H9 (cell line): ENCODE results near the gene NANOG. TPM values are rescaled to one million over a fixed set of nuclear protein-coding genes. Genes with fewer than 3 reads are reported as not detected.
"Not testable (repeated sequence)": the region's sequence is repeated elsewhere in the genome, so short reads cannot be mapped to it uniquely, and the experiment has no call there.

Source experiments
- DNase-seq: peaks from one replicate; pipeline ENCODE4 v3.0.0-alpha.2; 2017
- H2AFZ ChIP-seq: one replicate; pipeline ENCODE4 v1.6.1; 2013; ENCODE audit warnings: mild to moderate bottlenecking, low read length, control low read depth, moderate library complexity
- H2AK5ac ChIP-seq: 2 replicates; pipeline ENCODE4 v1.6.1; 2013; ENCODE audit warnings: low read length, control low read depth, mixed read lengths; ENCODE audit not compliant: insufficient read length
- H2BK120ac ChIP-seq: one replicate; pipeline ENCODE4 v1.6.1; 2013; ENCODE audit warnings: low read depth, mild to moderate bottlenecking, low read length, control low read depth, inconsistent platforms; ENCODE audit not compliant: poor library complexity, severe bottlenecking
- H2BK12ac ChIP-seq: 2 replicates; pipeline ENCODE4 v1.6.1; 2013; ENCODE audit warnings: low read length, control low read depth, mixed read lengths, low read depth; ENCODE audit not compliant: insufficient read length
- H2BK15ac ChIP-seq: 2 replicates; pipeline ENCODE4 v1.6.1; 2013; ENCODE audit warnings: low read depth, low read length, control low read depth
- H2BK20ac ChIP-seq: one replicate; pipeline ENCODE4 v1.6.1; 2013; ENCODE audit warnings: low read depth, mild to moderate bottlenecking, low read length, control low read depth, inconsistent platforms; ENCODE audit not compliant: poor library complexity, severe bottlenecking
- H2BK5ac ChIP-seq: 2 replicates; pipeline ENCODE4 v1.6.1; 2013; ENCODE audit warnings: low read length, control low read depth, mixed read lengths; ENCODE audit not compliant: insufficient read length
- H3K14ac ChIP-seq: 2 replicates; pipeline ENCODE4 v1.6.1; 2013; ENCODE audit warnings: low read length, control low read depth; ENCODE audit not compliant: insufficient read depth
- H3K18ac ChIP-seq: 2 replicates; pipeline ENCODE4 v1.6.1; 2013; ENCODE audit warnings: low read depth, mild to moderate bottlenecking, mixed read lengths, low read length, control low read depth; ENCODE audit not compliant: insufficient read length
- H3K23ac ChIP-seq: 2 replicates; pipeline ENCODE4 v1.6.1; 2013; ENCODE audit warnings: low read length, control low read depth, mixed read lengths, low read depth; ENCODE audit not compliant: insufficient read length
- H3K23me2 ChIP-seq: 2 replicates; pipeline ENCODE4 v1.6.1; 2013; ENCODE audit warnings: low read depth, mild to moderate bottlenecking, mixed read lengths, low read length, control low read depth; ENCODE audit not compliant: insufficient read length, poor library complexity, severe bottlenecking
- H3K27ac ChIP-seq: 2 replicates; pipeline ENCODE4 v1.5.1; 2013; ENCODE audit warnings: low read length, control low read depth, mixed read lengths, low read depth; ENCODE audit not compliant: insufficient read length
- H3K27me3 ChIP-seq: 2 replicates; pipeline ENCODE4 v1.6.1; 2013; ENCODE audit warnings: low read length, control low read depth, inconsistent platforms; ENCODE audit not compliant: insufficient read depth
- H3K4ac ChIP-seq: 2 replicates; pipeline ENCODE4 v1.6.1; 2013; ENCODE audit warnings: low read depth, mild to moderate bottlenecking, control low read depth, inconsistent platforms, low read length, moderate library complexity
- H3K4me1 ChIP-seq: 2 replicates; pipeline ENCODE4 v1.6.1; 2013; ENCODE audit warnings: low read length, control low read depth, inconsistent platforms; ENCODE audit not compliant: insufficient read depth
- H3K4me2 ChIP-seq: 2 replicates; pipeline ENCODE4 v1.6.1; 2013; ENCODE audit warnings: low read length, control low read depth, mixed read lengths; ENCODE audit not compliant: insufficient read length, insufficient read depth
- H3K56ac ChIP-seq: 2 replicates; pipeline ENCODE4 v1.6.1; 2013; ENCODE audit warnings: low read depth, mild to moderate bottlenecking, mixed read lengths, low read length, control low read depth; ENCODE audit not compliant: insufficient read length
- H3K79me1 ChIP-seq: 2 replicates; pipeline ENCODE4 v1.6.1; 2013; ENCODE audit warnings: low read depth, mild to moderate bottlenecking, moderate library complexity, low read length, control low read depth, inconsistent platforms; ENCODE audit not compliant: insufficient read depth, poor library complexity, severe bottlenecking
- H3K79me2 ChIP-seq: 2 replicates; pipeline ENCODE4 v1.6.1; 2013; ENCODE audit warnings: low read length, control low read depth, inconsistent platforms; ENCODE audit not compliant: insufficient read depth
- H3K9ac ChIP-seq: 2 replicates; pipeline ENCODE4 v1.6.1; 2013; ENCODE audit warnings: low read length, control low read depth, mixed read lengths; ENCODE audit not compliant: insufficient read length; ENCODE audit errors: extremely low read depth
- H3K9me3 ChIP-seq: one replicate; pipeline ENCODE4 v1.6.1; 2013; ENCODE audit warnings: low read depth, low read length, inconsistent platforms; ENCODE audit not compliant: control insufficient read depth
- H3T11ph ChIP-seq: one replicate; pipeline ENCODE4 v1.6.1; 2013; ENCODE audit warnings: mild to moderate bottlenecking, low read length, control low read depth, inconsistent platforms
- H4K20me1 ChIP-seq: one replicate; pipeline ENCODE4 v1.6.1; 2013; ENCODE audit not compliant: control insufficient read depth, insufficient read length, insufficient read depth
- H4K5ac ChIP-seq: 2 replicates; pipeline ENCODE4 v1.6.1; 2013; ENCODE audit warnings: low read depth, mild to moderate bottlenecking, mixed read lengths, low read length, control low read depth; ENCODE audit not compliant: insufficient read length
- H4K8ac ChIP-seq: replicated peaks from 2 replicates; pipeline ENCODE4 v1.6.1; 2013; ENCODE audit warnings: low read length, control low read depth, mixed read lengths, low read depth; ENCODE audit not compliant: insufficient read length
- H4K91ac ChIP-seq: 2 replicates; pipeline ENCODE4 v1.6.1; 2013; ENCODE audit warnings: low read depth, mild to moderate bottlenecking, moderate library complexity, mixed read lengths, low read length, control low read depth; ENCODE audit not compliant: insufficient read length
- H3K27ac Mint-ChIP-seq, 3 experiments: 2 replicates in 2 of 3; 3 replicates in 1 of 3; pipeline ENCODE4 v1.8.0; 2020 to 2021; ENCODE audit warnings: mixed read lengths in 3 of 3, mild to moderate bottlenecking in 1 of 3, moderate library complexity in 1 of 3
- H3K27me3 Mint-ChIP-seq: 2 replicates; pipeline ENCODE4 v1.8.0; 2021; ENCODE audit warnings: low read depth, mild to moderate bottlenecking, moderate library complexity, mixed read lengths
- H3K36me3 Mint-ChIP-seq, 3 experiments: 2 replicates in 2 of 3; 3 replicates in 1 of 3; pipeline ENCODE4 v1.8.0; 2020 to 2021; ENCODE audit warnings: low read depth in 3 of 3, mixed read lengths in 3 of 3; ENCODE audit not compliant: insufficient read depth in 1 of 3
- H3K4me1 Mint-ChIP-seq, 2 experiments: 2 replicates each; pipeline ENCODE4 v1.8.0; 2020; ENCODE audit warnings: mixed read lengths in 2 of 2
- H3K4me3 Mint-ChIP-seq, 2 experiments: 2 replicates in 1 of 2; 3 replicates in 1 of 2; pipeline ENCODE4 v1.8.0; 2020 to 2021; ENCODE audit warnings: mild to moderate bottlenecking in 2 of 2, mixed read lengths in 2 of 2, moderate library complexity in 1 of 2
- H3K9me3 Mint-ChIP-seq, 2 experiments: 2 replicates in 1 of 2; 3 replicates in 1 of 2; pipeline ENCODE4 v1.8.0; 2020; ENCODE audit warnings: mild to moderate bottlenecking in 2 of 2, mixed read lengths in 2 of 2, moderate library complexity in 1 of 2
- CTCF ChIP-seq: fragments of 200-600 bp; sonication (generic); conservative IDR thresholded peaks from 3 replicates; pipeline ENCODE4 v1.8.0; 2021; ENCODE audit warnings: antibody characterized with exemption, mild to moderate bottlenecking
- WGBS: extraction: QIAGEN DNeasy Blood & Tissue Kit; methylation state at CpG from one replicate; pipeline ENCODE4 v1.1.7; 2013; ENCODE audit warnings: missing lambda C conversion rate, low lambda C conversion rate, mixed read lengths; ENCODE audit not compliant: insufficient read length; ENCODE audit errors: extremely low coverage; 5-methylcytosine and 5-hydroxymethylcytosine counted together
- total RNA-seq: library from RNA; stranded (reverse); gene quantifications from 2 replicates; pipeline ENCODE4 v1.2.1, GENCODE V29; 2021

NANOG gene
- total RNA-seq, 1 experiment from 2014 or later, result 199 TPM

- no peak overlapping the region for H4K8ac ChIP-seq
- no peak overlapping the region for H3K4me2 ChIP-seq
- peaks cover 3% of the 10 kb centered on the region for H4K20me1 ChIP-seq
- H3K14ac ChIP-seq, result no peak overlapping the region
- H3T11ph ChIP-seq, result no peak overlapping the region
- no peak overlapping the region for H4K91ac ChIP-seq
- WGBS, result no CpG with 5 or more reads among the region's 3 CpGs
- no peak for TF ChIP-seq CTCF
- DNase-seq, result no peak
- no peak overlapping the region for H3K27ac ChIP-seq
- no peak overlapping the region for H2BK15ac ChIP-seq
- no peak overlapping the region for H4K5ac ChIP-seq
- no peak overlapping the region for H3K18ac ChIP-seq
- peaks cover 41 to 57% of the 10 kb centered on the region in 2 experiments for H3K4me1 Mint-ChIP-seq
- no peaks in the 10 kb centered on the region for H3K9me3 Mint-ChIP-seq
- H3K4ac ChIP-seq, result no peak overlapping the region
- no peaks in the 10 kb centered on the region for H3K27me3 ChIP-seq
- no peaks in the 10 kb centered on the region for H3K9me3 ChIP-seq
- peak overlapping the region in 2 of 3 experiments; percentile 11 to 88; a peak in 3 of 7 replicates for H3K27ac Mint-ChIP-seq
- H3K36me3 Mint-ChIP-seq, result peaks cover 39 to 70% (median 49%) of the 10 kb centered on the region in 3 experiments
- H3K23me2 ChIP-seq, result peaks cover 5% of the 10 kb centered on the region
- H2AK5ac ChIP-seq, result no peak overlapping the region
- no peaks in the 10 kb centered on the region for H3K79me1 ChIP-seq
- H3K23ac ChIP-seq, result no peak overlapping the region
- peak overlapping the region; percentile 23 to 97; a peak in 4 of 5 replicates for H3K4me3 Mint-ChIP-seq
- no peak overlapping the region for H2AFZ ChIP-seq
- no peak overlapping the region for H2BK20ac ChIP-seq
- H3K9ac ChIP-seq, result no peak overlapping the region
- H3K4me1 ChIP-seq, result no peaks in the 10 kb centered on the region; the same call in 1 of the 2 replicates
- H3K27me3 Mint-ChIP-seq, result no peaks in the 10 kb centered on the region
- no peak overlapping the region for H2BK120ac ChIP-seq
- H3K79me2 ChIP-seq, result peaks cover 26% of the 10 kb centered on the region; the same call in 1 of the 2 replicates
- no peak overlapping the region for H2BK5ac ChIP-seq
- no peak overlapping the region for H3K56ac ChIP-seq
- no peak overlapping the region for H2BK12ac ChIP-seq
These were observed 4.0 kb downstream of the NANOG start for GRCh38 chr12:7793211-7793610.

DNA sequence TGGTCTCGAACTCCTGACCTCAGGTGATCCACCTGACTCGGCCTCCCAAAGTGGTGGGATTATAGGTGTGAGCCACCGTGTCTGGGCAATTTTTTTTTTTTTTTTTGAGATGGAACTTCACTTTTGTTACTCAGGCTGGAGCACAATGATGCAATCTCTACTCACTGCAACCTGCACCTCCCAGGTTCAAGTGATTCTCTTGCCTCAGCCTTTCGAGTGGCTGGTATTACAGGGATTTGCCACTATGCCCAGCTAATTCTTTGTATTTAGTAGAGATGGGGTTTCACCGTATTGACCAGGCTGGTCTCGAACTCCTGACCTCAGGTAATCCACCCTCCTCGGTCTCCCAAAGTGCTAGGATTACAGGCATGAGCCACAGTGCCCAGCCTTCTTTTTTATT lies 8.1 kb downstream of the NANOG start:
- H3K36me3 Mint-ChIP-seq, result peaks cover 33 to 69% (median 39%) of the 10 kb centered on the region in 3 experiments; a peak in 6 of 7 replicates
- not testable (repeated sequence) for H3K9ac ChIP-seq, H3K9me3 ChIP-seq

More for the DNA sequence above, 8.1 kb downstream of the NANOG start:
- H4K5ac ChIP-seq, H2BK5ac ChIP-seq, H3T11ph ChIP-seq, H3K56ac ChIP-seq, H4K8ac ChIP-seq, H2BK20ac ChIP-seq, H3K23ac ChIP-seq, H3K4me3 Mint-ChIP-seq, H3K27me3 ChIP-seq, H3K18ac ChIP-seq, H2AFZ ChIP-seq, H3K14ac ChIP-seq, H4K91ac ChIP-seq, H3K79me1 ChIP-seq, H3K27me3 Mint-ChIP-seq, H2BK15ac ChIP-seq, H3K4ac ChIP-seq, H3K79me2 ChIP-seq, H3K23me2 ChIP-seq, H3K4me2 ChIP-seq, DNase-seq, H3K9me3 Mint-ChIP-seq, H2BK12ac ChIP-seq, H2BK120ac ChIP-seq, H4K20me1 ChIP-seq, H2AK5ac ChIP-seq, H3K4me1 ChIP-seq: not testable (repeated sequence)
- Mint-ChIP-seq H3K4me1 (peaks cover 33 to 34% of the 10 kb centered on the region in 2 experiments), H3K27ac (peak overlapping the region; percentile 93 to 99 (median 98); a peak in 6 of 7 replicates)
- peak overlapping the region; percentile 82 for H3K27ac ChIP-seq
- no CpG with 5 or more reads among the region's 7 CpGs for WGBS
